Colonic mucosa (tissue), 4 donors: Measurements from ENCODE around the gene ANKRD16. TPM values are rescaled to one million over a fixed set of nuclear protein-coding genes. Genes with fewer than 3 reads are reported as not detected.

Experiments
- DNase-seq: peaks from one replicate; pipeline ENCODE4 v3.0.0-alpha.2; 2020
- H3K27ac ChIP-seq: fragments of 200-600 bp; one replicate; pipeline ENCODE4 v1.8.0; 2021
- H3K27me3 ChIP-seq: fragments of 200-600 bp; one replicate; pipeline ENCODE4 v1.8.0; 2021
- H3K36me3 ChIP-seq: fragments of 200-600 bp; one replicate; pipeline ENCODE4 v1.8.0; 2021
- H3K4me1 ChIP-seq: fragments of 200-600 bp; one replicate; pipeline ENCODE4 v1.8.0; 2021; ENCODE audit warnings: mild to moderate bottlenecking
- H3K4me3 ChIP-seq: fragments of 200-600 bp; one replicate; pipeline ENCODE4 v1.8.0; 2021
- H3K9ac ChIP-seq, 2 donors: one replicate each; pipeline ENCODE4 v1.7.0; 2013; ENCODE audit warnings: control low read depth in 2 of 2, low read depth in 2 of 2, low read length in 2 of 2
- H3K9me3 ChIP-seq: fragments of 200-600 bp; one replicate; pipeline ENCODE4 v1.8.0; 2021
- CTCF ChIP-seq: fragments of 200-600 bp; IDR thresholded peaks from one replicate; pipeline ENCODE4 v1.8.0; 2022; ENCODE audit warnings: antibody characterized with exemption, mild to moderate bottlenecking
- intact Hi-C: fragments of 100-400 bp; cut with DNase I; formaldehyde crosslinking; loops from one replicate; pipeline ENCODE4 v1.14.1; 2022
- total RNA-seq, 2 donors: library from RNA; stranded (reverse); fragmentation: NEBNext Ultra II Directional in 1 of 2; extraction: Animal tissue kit (Norgen Biotek cat#: 25700) in 1 of 2; gene quantifications; one replicate each; pipeline ENCODE4 v1.2.1, GENCODE V29; 2021
- donor health status: healthy.
- donor health status: DM: no; HTN: no; CAD: no.
- donor health status: DM: no; HTN: no; CAD: no.

Gene ANKRD16
- 1 to 10 TPM; 5.5 to 8.1 TPM for total RNA-seq

GRCh38 chr10:5889624-5890451 is at the start of gene ANKRD16, which contains the start of gene FBH1:
TSS of gene ANKRD16 (minus strand) at chr10:5889893. CDS start at chr10:5889354, 539 bp downstream.
TSS of gene FBH1 (plus strand) at chr10:5890243. CDS start at chr10:5890346, 103 bp downstream.
- intact Hi-C loops, result loop anchor here (10.0 kb wide), 1 partner anchor 205 kb away; the partner anchor contains the start of gene TASOR2
- H3K4me3 ChIP-seq, result peak within 1 kb of the TSS; percentile 97
- no peaks in the 10 kb centered on the region for H3K36me3 ChIP-seq
- no peaks in the 10 kb centered on the region for H3K9me3 ChIP-seq
- H3K9ac ChIP-seq, result peak within 1 kb of the TSS; percentile 82 to 93
- peak within 1 kb of the TSS; percentile 66 for H3K27ac ChIP-seq
- TF ChIP-seq CTCF, result no peak
- peak; percentile 99 for DNase-seq
- H3K27me3 ChIP-seq, result no peaks in the 10 kb centered on the region
- peaks cover 3% of the 10 kb centered on the region for H3K4me1 ChIP-seq

DNA sequence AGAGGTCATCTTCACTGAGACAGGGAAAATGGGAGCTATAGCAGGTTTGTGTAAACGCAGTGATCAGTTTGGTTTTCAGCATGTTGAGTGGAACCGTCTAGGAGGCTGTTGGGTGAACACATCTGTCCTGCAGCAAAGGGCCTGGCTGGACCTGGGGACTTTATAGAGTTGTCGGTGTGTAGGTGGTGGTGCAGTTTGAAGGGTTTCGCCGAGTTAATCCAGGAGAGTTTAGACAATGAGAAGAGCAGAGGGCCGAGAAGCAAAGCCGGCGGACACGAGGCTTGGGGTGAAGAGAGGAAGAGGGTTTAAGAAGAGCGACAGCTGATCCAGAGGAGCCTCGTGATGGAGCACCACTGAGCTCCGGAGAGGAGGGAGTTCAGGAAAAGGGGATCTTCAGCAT is 48.6 kb upstream of the ANKRD16 start:
- Histone ChIP-seq H3K4me3 (no peak overlapping the region), H3K27ac (no peak overlapping the region), H3K9me3 (no peaks in the 10 kb centered on the region), H3K4me1 (no peaks in the 10 kb centered on the region), H3K9ac (no peak overlapping the region), H3K36me3 (no peaks in the 10 kb centered on the region), H3K27me3 (no peaks in the 10 kb centered on the region)
- no peak for TF ChIP-seq CTCF
- intact Hi-C loops, result no loop called here
- DNase-seq, result no peak

GRCh38 chr10:5937016-5937415 is 47.3 kb upstream of the ANKRD16 start:
- H3K36me3 ChIP-seq, result no peaks in the 10 kb centered on the region
- no peak for DNase-seq
- no peak for TF ChIP-seq CTCF

DNA sequence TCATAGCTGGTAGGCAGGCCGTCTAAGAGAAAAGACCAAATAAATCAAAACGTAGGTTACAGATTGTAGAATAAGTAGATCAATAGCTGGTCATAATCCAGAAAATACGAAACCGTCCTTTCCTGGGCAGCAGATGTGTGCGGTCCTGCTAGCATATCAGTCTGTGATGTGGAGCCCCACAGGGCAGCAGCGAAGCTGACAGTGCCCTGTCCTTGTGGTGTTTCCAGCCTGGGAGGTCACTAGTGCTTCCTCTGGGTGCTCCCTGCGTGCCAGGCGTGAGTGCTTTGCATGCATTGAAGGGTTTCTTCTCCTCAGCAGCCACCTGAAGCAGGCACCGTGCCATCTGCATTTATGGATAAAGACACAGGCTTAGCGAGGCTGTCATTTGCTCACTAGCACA is 45.9 kb upstream of the ANKRD16 start:
- Histone ChIP-seq H3K4me1 (no peaks in the 10 kb centered on the region), H3K9ac (no peak overlapping the region), H3K36me3 (no peaks in the 10 kb centered on the region), H3K27ac (no peak overlapping the region), H3K4me3 (no peak overlapping the region), H3K27me3 (no peaks in the 10 kb centered on the region), H3K9me3 (no peaks in the 10 kb centered on the region)
- no peak for TF ChIP-seq CTCF
- intact Hi-C loops, result no loop called here
- DNase-seq, result no peak

More at GRCh38 chr10:5937016-5937415, 47.3 kb upstream of the ANKRD16 start:
- Histone ChIP-seq H3K4me1 (no peaks in the 10 kb centered on the region), H3K9me3 (no peaks in the 10 kb centered on the region), H3K4me3 (no peak overlapping the region), H3K9ac (no peak overlapping the region), H3K27me3 (no peaks in the 10 kb centered on the region), H3K27ac (no peak overlapping the region)
- intact Hi-C loops, result no loop called here

DNA sequence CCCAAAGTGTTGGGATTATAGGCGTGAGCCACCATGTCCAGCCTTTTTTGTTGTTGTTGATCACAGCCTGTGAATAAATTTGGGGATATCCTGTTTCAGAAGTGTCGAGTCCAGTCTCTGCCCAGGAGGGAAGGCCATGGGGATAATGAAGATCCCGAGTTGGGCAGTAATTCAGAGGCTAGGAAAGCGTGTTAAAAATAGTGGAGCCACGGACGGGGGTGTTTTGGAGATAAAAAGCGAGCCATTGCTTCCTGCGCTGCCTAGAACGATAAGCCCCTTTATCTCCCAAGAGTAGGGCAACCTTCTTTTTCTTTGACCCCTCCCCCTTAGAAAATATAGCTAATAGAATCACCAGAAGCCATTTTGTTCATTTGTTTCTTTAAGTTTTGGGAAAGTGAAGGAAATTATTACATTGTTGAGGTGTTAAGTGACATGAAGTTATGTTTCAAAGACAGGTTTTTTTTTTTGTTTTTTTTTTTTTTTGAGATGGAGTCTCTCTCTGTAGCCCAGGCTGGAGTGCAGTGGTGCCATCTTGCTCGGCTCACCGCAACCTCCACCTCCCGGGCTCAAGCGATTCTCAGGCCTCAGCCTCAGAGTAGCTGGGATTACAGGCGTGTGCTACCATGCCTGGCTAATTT is 44.3 kb upstream of the ANKRD16 start:
- Histone ChIP-seq H3K9me3 (no peaks in the 10 kb centered on the region), H3K27ac (no peak overlapping the region), H3K4me3 (no peak overlapping the region), H3K36me3 (peaks cover 9% of the 10 kb centered on the region), H3K27me3 (no peaks in the 10 kb centered on the region), H3K4me1 (no peaks in the 10 kb centered on the region), H3K9ac (no peak overlapping the region)
- DNase-seq, result no peak
- TF ChIP-seq CTCF, result no peak
- intact Hi-C loops, result no loop called here
